B cell (primary cell): ENCODE results near the gene PCSK6. TPM values are rescaled to one million over a fixed set of nuclear protein-coding genes. Genes with fewer than 3 reads are reported as not detected.

Experiments
- ATAC-seq: fragments of 200-7000 bp; cut with Tn5 transposase; one replicate; pipeline ENCODE4 v1.10.0; 2021; ENCODE audit warnings: low read depth, mild to moderate bottlenecking, moderate number of reproducible peaks, moderate library complexity
- CTCF ChIA-PET: fragments of 350-600 bp; sonication (Branson Sonifier 250); formaldehyde crosslinking; loops from one replicate; lab custom pipeline; 2021; ENCODE audit warnings: antibody characterized with exemption, inconsistent platforms; lab: Charles Lee
- POLR2A ChIA-PET: fragments of 350-600 bp; sonication (Branson Sonifier 250); formaldehyde crosslinking; loops from one replicate; lab custom pipeline; 2021; ENCODE audit warnings: antibody characterized with exemption; lab: Charles Lee
- DNase-seq: peaks from one replicate; pipeline ENCODE4 v3.0.0; 2013
- H2AFZ ChIP-seq: 2 replicates; pipeline ENCODE4 v1.6.1; 2012; ENCODE audit warnings: mild to moderate bottlenecking, low read depth, low read length; ENCODE audit not compliant: insufficient read depth, poor library complexity, severe bottlenecking
- H3K27ac ChIP-seq, 2 donors: 1 replicate in 1 of 2; 2 replicates in 1 of 2; pipeline ENCODE4 v1.5.1; 2012 to 2013; ENCODE audit warnings: low read length in 2 of 2, mild to moderate bottlenecking in 2 of 2, moderate library complexity in 1 of 2
- H3K27me3 ChIP-seq, 4 experiments: fragments of 200-600 bp in 1 of 4; sonication (generic) in 1 of 4; replicated peaks in 1 of 4; 1 replicate in 2 of 4; 2 replicates in 2 of 4; pipeline versions ENCODE4 v1.6.1 to v1.7.0; 2013 to 2016; ENCODE audit warnings: low read length in 3 of 4, mild to moderate bottlenecking in 2 of 4, mixed read lengths in 1 of 4, moderate library complexity in 1 of 4; ENCODE audit not compliant: insufficient read depth in 4 of 4, control insufficient read depth in 3 of 4; ENCODE audit errors: control extremely low read depth in 1 of 4
- H3K36me3 ChIP-seq, 2 experiments: replicated peaks in 1 of 2; 1 replicate in 1 of 2; 2 replicates in 1 of 2; pipeline versions ENCODE4 v1.6.1 to v1.7.1; 2013; ENCODE audit warnings: low read length in 1 of 2; ENCODE audit not compliant: insufficient read depth in 2 of 2, control insufficient read depth in 1 of 2; ENCODE audit errors: control extremely low read depth in 1 of 2, extremely low read depth in 1 of 2
- H3K4me1 ChIP-seq, 2 donors: fragments of 200-600 bp in 1 of 2; sonication (generic) in 1 of 2; 1 replicate in 1 of 2; 2 replicates in 1 of 2; pipeline versions ENCODE4 v1.5.1 to v1.6.1; 2013 to 2017; ENCODE audit warnings: low read length in 2 of 2; ENCODE audit not compliant: control insufficient read depth in 2 of 2, insufficient read depth in 2 of 2
- H3K4me2 ChIP-seq: replicated peaks from 2 replicates; pipeline ENCODE3; 2012; ENCODE audit warnings: mild to moderate bottlenecking, low read depth, low read length; ENCODE audit not compliant: poor library complexity, severe bottlenecking
- H3K4me3 ChIP-seq, 5 experiments: fragments of 200-600 bp in 1 of 5; sonication (generic) in 1 of 5; 1 replicate in 3 of 5; 2 replicates in 2 of 5; pipeline versions ENCODE4 v1.5.1 to v1.7.0; 2011 to 2016; ENCODE audit warnings: low read length in 4 of 5, mild to moderate bottlenecking in 4 of 5, low read depth in 2 of 5, control low read depth in 1 of 5, moderate library complexity in 1 of 5; ENCODE audit not compliant: insufficient read depth in 1 of 5; ENCODE audit errors: control extremely low read depth in 1 of 5, extremely low read depth in 1 of 5
- H3K79me2 ChIP-seq: fragments of 200-600 bp; sonication (generic); one replicate; pipeline ENCODE4 v1.6.0; 2016; ENCODE audit warnings: low read length; ENCODE audit not compliant: control insufficient read depth, insufficient read depth
- H3K9ac ChIP-seq: fragments of 200-600 bp; sonication (generic); 2 replicates; pipeline ENCODE4 v1.6.1; 2017; ENCODE audit warnings: mild to moderate bottlenecking, low read length, moderate library complexity
- H3K9me3 ChIP-seq, 3 donors: one replicate each; pipeline versions ENCODE4 v1.6.1 to v1.7.1; 2013; ENCODE audit warnings: low read length in 2 of 3; ENCODE audit not compliant: control insufficient read depth in 2 of 3, insufficient read depth in 1 of 3; ENCODE audit errors: control extremely low read depth in 1 of 3
- H4K20me1 ChIP-seq: 2 replicates; pipeline ENCODE4 v1.6.0; 2012; ENCODE audit warnings: mild to moderate bottlenecking, low read length; ENCODE audit not compliant: insufficient read depth, control insufficient read depth, poor library complexity, severe bottlenecking
- H3K27ac Mint-ChIP-seq: one replicate; pipeline ENCODE4 v1.8.0; 2021; ENCODE audit warnings: mixed read lengths
- H3K27me3 Mint-ChIP-seq: one replicate; pipeline ENCODE4 v1.8.0; 2021; ENCODE audit warnings: mixed read lengths
- H3K4me1 Mint-ChIP-seq: one replicate; pipeline ENCODE4 v1.8.0; 2021; ENCODE audit warnings: mixed read lengths
- H3K4me3 Mint-ChIP-seq: one replicate; pipeline ENCODE4 v1.8.0; 2021; ENCODE audit warnings: mixed read lengths
- H3K9me3 Mint-ChIP-seq: one replicate; pipeline ENCODE4 v1.8.0; 2022; ENCODE audit warnings: mixed read lengths; ENCODE audit not compliant: insufficient read depth
- CTCF ChIP-seq: fragments of 200-600 bp; IDR thresholded peaks from one replicate; pipeline ENCODE4 v1.8.0; 2022; ENCODE audit warnings: antibody characterized with exemption, mild to moderate bottlenecking
- EZH2 ChIP-seq: IDR thresholded peaks from 2 replicates; pipeline ENCODE4 v1.6.1; 2012; ENCODE audit warnings: borderline replicate concordance, low read depth, mild to moderate bottlenecking, moderate library complexity, low read length; ENCODE audit not compliant: insufficient read depth, poor library complexity, severe bottlenecking
- WGBS: methylation state at CpG from one replicate; pipeline ENCODE4 v1.1.5; 2013; ENCODE audit warnings: missing lambda C conversion rate; ENCODE audit not compliant: insufficient coverage; 5-methylcytosine and 5-hydroxymethylcytosine counted together
- intact Hi-C: fragments of 100-400 bp; cut with micrococcal nuclease; formaldehyde crosslinking; loops from one replicate; pipeline ENCODE4 v1.10.0; 2022
- polyA plus RNA-seq: library from polyadenylated mRNA; depleted of rRNA; stranded (reverse); fragments of >200 nt; gene quantifications from 2 replicates; pipeline ENCODE4 v1.2.3, GENCODE V29; 2012
- total RNA-seq, 2 donors: library from RNA; stranded (reverse); fragments of 120-200 nt in 1 of 2; gene quantifications; 1 replicate in 1 of 2; 2 replicates in 1 of 2; pipeline versions ENCODE4 v1.2.3 to v1.2.4, GENCODE V29; 2013 to 2022

Gene PCSK6
- total and polyA plus RNA-seq, 2 donors (not counting 1 experiment from before 2014, with no cell fraction given): 0.66 to 1.6 TPM

- DNase-seq (no peak), ATAC-seq (no peak)
- intact Hi-C loops: no loop called here
- CTCF ChIA-PET: no interaction called here
- no peak overlapping the region for H3K9ac ChIP-seq
- no peak overlapping the region for H3K27ac Mint-ChIP-seq
- H3K36me3 ChIP-seq: no peaks in the 10 kb centered on the region
- no peaks in the 10 kb centered on the region for H3K27me3 ChIP-seq
- 91% methylated on average over 18 of the region's 18 CpGs for WGBS
- H3K79me2 ChIP-seq: no peaks in the 10 kb centered on the region
- peaks cover 0 to under 1% of the 10 kb centered on the region in 2 donors for H3K4me1 ChIP-seq
- no peaks in the 10 kb centered on the region for H4K20me1 ChIP-seq
- H2AFZ ChIP-seq: no peak overlapping the region
- H3K9me3 ChIP-seq: no peaks in the 10 kb centered on the region
- H3K27ac ChIP-seq: no peak overlapping the region
- POLR2A ChIA-PET: no interaction called here
- H3K27me3 Mint-ChIP-seq: no peaks in the 10 kb centered on the region
- no peak overlapping the region for H3K4me3 Mint-ChIP-seq
- H3K4me2 ChIP-seq: no peak overlapping the region
- H3K4me3 ChIP-seq: no peak overlapping the region
- H3K4me1 Mint-ChIP-seq: peaks cover 15% of the 10 kb centered on the region
- no peaks in the 10 kb centered on the region for H3K9me3 Mint-ChIP-seq
- TF ChIP-seq EZH2 (no peak), CTCF (no peak)
Measured at GRCh38 chr15:101386006-101386405, 103.5 kb downstream of the PCSK6 start.

GRCh38 chr15:101384276-101384675 is 105.2 kb downstream of the PCSK6 start:
- Histone ChIP-seq H3K79me2 (no peaks in the 10 kb centered on the region), H3K4me1 (no peaks in the 10 kb centered on the region), H3K9ac (no peak overlapping the region), H3K9me3 (no peaks in the 10 kb centered on the region), H3K36me3 (no peaks in the 10 kb centered on the region), H3K27ac (no peak overlapping the region), H2AFZ (no peak overlapping the region), H3K27me3 (no peaks in the 10 kb centered on the region), H3K4me3 (no peak overlapping the region), H3K4me2 (no peak overlapping the region), H4K20me1 (no peaks in the 10 kb centered on the region)
- Mint-ChIP-seq H3K9me3 (no peaks in the 10 kb centered on the region), H3K4me1 (peaks cover 11% of the 10 kb centered on the region), H3K27ac (no peak overlapping the region), H3K4me3 (no peak overlapping the region), H3K27me3 (no peaks in the 10 kb centered on the region)
- CTCF ChIA-PET: no interaction called here
- ATAC-seq (no peak), DNase-seq (no peak)
- POLR2A ChIA-PET: no interaction called here
- intact Hi-C loops: no loop called here
- WGBS: 93% methylated on average over 12 of the region's 14 CpGs
- TF ChIP-seq EZH2 (no peak), CTCF (no peak)
